ENCODE results near the gene RMRP.

RMRP gene

DNA sequence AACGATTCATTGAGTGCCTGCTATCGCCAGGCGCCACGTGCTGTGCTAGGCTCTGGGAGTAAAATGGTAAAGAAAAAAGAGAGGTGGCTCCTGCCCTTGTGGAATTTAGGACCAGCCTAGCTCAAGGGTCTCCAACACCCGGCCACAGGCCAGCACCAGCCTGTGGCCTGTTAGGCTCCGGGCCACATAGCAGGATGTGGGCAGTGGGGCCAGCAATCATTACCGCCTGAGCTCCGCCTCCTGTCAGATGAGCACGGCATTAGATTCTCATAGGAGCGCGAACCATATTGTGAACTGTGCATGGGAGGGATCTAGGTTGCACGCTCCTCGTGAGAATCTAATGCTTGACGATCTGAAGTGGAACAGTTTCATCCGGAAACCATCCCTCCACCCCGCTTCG, 1.5 kb downstream of the RMRP start:
- ATAC-seq, result no peak
- TF ChIP-seq PPARA (CRISPR knock-in tag; IDR thresholded peaks at IDR 0.05; ENCODE audit: borderline replicate concordance) (no peak), ZFP30 (CRISPR knock-in tag; IDR thresholded peaks at IDR 0.05) (no peak), TOX (CRISPR knock-in tag; IDR thresholded peaks at IDR 0.05; ENCODE audit: borderline replicate concordance) (no peak), ZFP3 (CRISPR knock-in tag; IDR thresholded peaks at IDR 0.05) (no peak), ZNF565 (CRISPR knock-in tag; conservative IDR thresholded peaks at IDR 0.05; ENCODE audit: low read depth) (no peak), ZNF8 (CRISPR knock-in tag; IDR thresholded peaks at IDR 0.05) (no peak), ISL1 (CRISPR knock-in tag; IDR thresholded peaks at IDR 0.05) (no peak)
- TF ChIP-seq, protein P1, sequence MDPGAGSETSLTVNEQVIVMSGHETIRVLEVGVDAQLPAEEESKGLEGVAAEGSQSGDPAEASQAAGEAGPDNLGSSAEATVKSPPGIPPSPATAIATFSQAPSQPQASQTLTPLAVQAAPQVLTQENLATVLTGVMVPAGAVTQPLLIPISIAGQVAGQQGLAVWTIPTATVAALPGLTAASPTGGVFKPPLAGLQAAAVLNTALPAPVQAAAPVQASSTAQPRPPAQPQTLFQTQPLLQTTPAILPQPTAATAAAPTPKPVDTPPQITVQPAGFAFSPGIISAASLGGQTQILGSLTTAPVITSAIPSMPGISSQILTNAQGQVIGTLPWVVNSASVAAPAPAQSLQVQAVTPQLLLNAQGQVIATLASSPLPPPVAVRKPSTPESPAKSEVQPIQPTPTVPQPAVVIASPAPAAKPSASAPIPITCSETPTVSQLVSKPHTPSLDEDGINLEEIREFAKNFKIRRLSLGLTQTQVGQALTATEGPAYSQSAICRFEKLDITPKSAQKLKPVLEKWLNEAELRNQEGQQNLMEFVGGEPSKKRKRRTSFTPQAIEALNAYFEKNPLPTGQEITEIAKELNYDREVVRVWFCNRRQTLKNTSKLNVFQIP (CRISPR knock-in tag; IDR thresholded peaks at IDR 0.05; ENCODE audit: borderline replicate concordance, low read depth), result no peak
- TF ChIP-seq, protein P2, sequence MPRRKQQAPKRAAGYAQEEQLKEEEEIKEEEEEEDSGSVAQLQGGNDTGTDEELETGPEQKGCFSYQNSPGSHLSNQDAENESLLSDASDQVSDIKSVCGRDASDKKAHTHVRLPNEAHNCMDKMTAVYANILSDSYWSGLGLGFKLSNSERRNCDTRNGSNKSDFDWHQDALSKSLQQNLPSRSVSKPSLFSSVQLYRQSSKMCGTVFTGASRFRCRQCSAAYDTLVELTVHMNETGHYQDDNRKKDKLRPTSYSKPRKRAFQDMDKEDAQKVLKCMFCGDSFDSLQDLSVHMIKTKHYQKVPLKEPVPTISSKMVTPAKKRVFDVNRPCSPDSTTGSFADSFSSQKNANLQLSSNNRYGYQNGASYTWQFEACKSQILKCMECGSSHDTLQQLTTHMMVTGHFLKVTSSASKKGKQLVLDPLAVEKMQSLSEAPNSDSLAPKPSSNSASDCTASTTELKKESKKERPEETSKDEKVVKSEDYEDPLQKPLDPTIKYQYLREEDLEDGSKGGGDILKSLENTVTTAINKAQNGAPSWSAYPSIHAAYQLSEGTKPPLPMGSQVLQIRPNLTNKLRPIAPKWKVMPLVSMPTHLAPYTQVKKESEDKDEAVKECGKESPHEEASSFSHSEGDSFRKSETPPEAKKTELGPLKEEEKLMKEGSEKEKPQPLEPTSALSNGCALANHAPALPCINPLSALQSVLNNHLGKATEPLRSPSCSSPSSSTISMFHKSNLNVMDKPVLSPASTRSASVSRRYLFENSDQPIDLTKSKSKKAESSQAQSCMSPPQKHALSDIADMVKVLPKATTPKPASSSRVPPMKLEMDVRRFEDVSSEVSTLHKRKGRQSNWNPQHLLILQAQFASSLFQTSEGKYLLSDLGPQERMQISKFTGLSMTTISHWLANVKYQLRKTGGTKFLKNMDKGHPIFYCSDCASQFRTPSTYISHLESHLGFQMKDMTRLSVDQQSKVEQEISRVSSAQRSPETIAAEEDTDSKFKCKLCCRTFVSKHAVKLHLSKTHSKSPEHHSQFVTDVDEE (CRISPR knock-in tag; IDR thresholded peaks at IDR 0.05), result no peak
- TF ChIP-seq, protein P3, sequence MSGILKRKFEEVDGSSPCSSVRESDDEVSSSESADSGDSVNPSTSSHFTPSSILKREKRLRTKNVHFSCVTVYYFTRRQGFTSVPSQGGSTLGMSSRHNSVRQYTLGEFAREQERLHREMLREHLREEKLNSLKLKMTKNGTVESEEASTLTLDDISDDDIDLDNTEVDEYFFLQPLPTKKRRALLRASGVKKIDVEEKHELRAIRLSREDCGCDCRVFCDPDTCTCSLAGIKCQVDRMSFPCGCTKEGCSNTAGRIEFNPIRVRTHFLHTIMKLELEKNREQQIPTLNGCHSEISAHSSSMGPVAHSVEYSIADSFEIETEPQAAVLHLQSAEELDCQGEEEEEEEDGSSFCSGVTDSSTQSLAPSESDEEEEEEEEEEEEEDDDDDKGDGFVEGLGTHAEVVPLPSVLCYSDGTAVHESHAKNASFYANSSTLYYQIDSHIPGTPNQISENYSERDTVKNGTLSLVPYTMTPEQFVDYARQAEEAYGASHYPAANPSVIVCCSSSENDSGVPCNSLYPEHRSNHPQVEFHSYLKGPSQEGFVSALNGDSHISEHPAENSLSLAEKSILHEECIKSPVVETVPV (CRISPR knock-in tag; IDR thresholded peaks at IDR 0.05), result no peak

DNA sequence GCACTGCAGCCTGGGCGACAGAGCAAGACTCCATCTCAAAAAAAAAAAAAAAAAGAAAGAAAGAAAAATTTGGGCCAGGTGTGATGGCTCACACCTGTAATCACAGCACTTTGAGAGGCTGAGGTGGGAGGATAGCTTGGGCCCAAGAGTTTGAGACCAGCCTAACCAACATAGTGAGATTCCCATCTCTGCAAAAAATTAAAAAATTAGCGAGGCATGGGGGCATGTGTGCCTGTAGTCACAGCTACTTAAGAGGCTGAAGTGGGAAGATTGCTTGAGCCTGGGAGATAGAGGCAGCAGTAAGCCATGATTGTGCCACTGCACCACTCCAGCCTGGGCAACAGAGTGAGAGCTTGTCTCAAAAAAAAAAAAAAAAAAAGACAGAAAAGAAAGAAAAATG, 4.2 kb downstream of the RMRP start:
- ATAC-seq, result no peak
- TF ChIP-seq ZFP30 (CRISPR knock-in tag; IDR thresholded peaks at IDR 0.05) (no peak), ZNF565 (CRISPR knock-in tag; conservative IDR thresholded peaks at IDR 0.05; ENCODE audit: low read depth) (no peak), ZNF8 (CRISPR knock-in tag; IDR thresholded peaks at IDR 0.05) (no peak), ZC3H10 (CRISPR knock-in tag; IDR thresholded peaks at IDR 0.05) (no peak), SNAI2 (CRISPR knock-in tag; IDR thresholded peaks at IDR 0.05) (no peak), ZFP3 (CRISPR knock-in tag; IDR thresholded peaks at IDR 0.05) (no peak), GLIS3 (CRISPR knock-in tag; IDR thresholded peaks at IDR 0.05) (no peak), PPARA (CRISPR knock-in tag; IDR thresholded peaks at IDR 0.05; ENCODE audit: borderline replicate concordance) (no peak), CSDC2 (CRISPR knock-in tag; IDR thresholded peaks at IDR 0.05) (no peak), ISL1 (CRISPR knock-in tag; IDR thresholded peaks at IDR 0.05) (no peak), TCF4 (CRISPR knock-in tag; IDR thresholded peaks at IDR 0.05; ENCODE audit: borderline replicate concordance) (no peak), BACH2 (CRISPR knock-in tag; IDR thresholded peaks at IDR 0.05; ENCODE audit: borderline replicate concordance) (no peak), TOX (CRISPR knock-in tag; IDR thresholded peaks at IDR 0.05; ENCODE audit: borderline replicate concordance) (no peak)
- TF ChIP-seq, protein P4, sequence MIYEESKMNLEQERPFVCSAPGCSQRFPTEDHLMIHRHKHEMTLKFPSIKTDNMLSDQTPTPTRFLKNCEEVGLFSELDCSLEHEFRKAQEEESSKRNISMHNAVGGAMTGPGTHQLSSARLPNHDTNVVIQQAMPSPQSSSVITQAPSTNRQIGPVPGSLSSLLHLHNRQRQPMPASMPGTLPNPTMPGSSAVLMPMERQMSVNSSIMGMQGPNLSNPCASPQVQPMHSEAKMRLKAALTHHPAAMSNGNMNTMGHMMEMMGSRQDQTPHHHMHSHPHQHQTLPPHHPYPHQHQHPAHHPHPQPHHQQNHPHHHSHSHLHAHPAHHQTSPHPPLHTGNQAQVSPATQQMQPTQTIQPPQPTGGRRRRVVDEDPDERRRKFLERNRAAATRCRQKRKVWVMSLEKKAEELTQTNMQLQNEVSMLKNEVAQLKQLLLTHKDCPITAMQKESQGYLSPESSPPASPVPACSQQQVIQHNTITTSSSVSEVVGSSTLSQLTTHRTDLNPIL (CRISPR knock-in tag; IDR thresholded peaks at IDR 0.05; ENCODE audit: low read depth), result no peak
- TF ChIP-seq, protein P3 (CRISPR knock-in tag; IDR thresholded peaks at IDR 0.05), result no peak
- TF ChIP-seq, protein P1 (CRISPR knock-in tag; IDR thresholded peaks at IDR 0.05; ENCODE audit: borderline replicate concordance, low read depth), result no peak
- TF ChIP-seq, protein P2 (CRISPR knock-in tag; IDR thresholded peaks at IDR 0.05), result no peak
